ENCODE results near the gene ZNF91. TPM values are rescaled to one million over a fixed set of nuclear protein-coding genes. Genes with fewer than 3 reads are reported as not detected.

Gene ZNF91
- total and polyA plus RNA-seq, 9 of the 15 experiments (the other 6 are each of a cell fraction or from before 2014, with no cell fraction given), result 1.0 to 6.7 (median 3.2) TPM

GRCh38 chr19:23440207-23440606 is 44.9 kb upstream of the ZNF91 start:
- H4K20me1 ChIP-seq (replicated peaks; ENCODE audit: control insufficient read depth, insufficient read depth, low read length), result no peaks in the 10 kb centered on the region
- BruUV-seq (replicated peaks), result no TSS peak
- in situ Hi-C loops (cut with MboI) (no loop called here), intact Hi-C loops (cut with micrococcal nuclease) (no loop called here)
- no peak overlapping the region for H2AFZ ChIP-seq (ENCODE audit: low read depth, low read length)
- H3K9me3 ChIP-seq (replicated peaks; ENCODE audit: control insufficient read depth, insufficient read depth, low read depth, low read length), result no peaks in the 10 kb centered on the region
- H3K4me2 ChIP-seq (ENCODE audit: insufficient read depth, low read length), result no peak overlapping the region
- H3K4me1 ChIP-seq (replicated peaks in 1 of 2; ENCODE audit: control insufficient read depth in 2 of 2, insufficient read depth in 2 of 2, low read length in 2 of 2), result no peaks in the 10 kb centered on the region
- no peaks in the 10 kb centered on the region for H3K27me3 ChIP-seq (ENCODE audit: control insufficient read depth in 2 of 2, insufficient read depth in 2 of 2, low read length in 2 of 2)
- ChIA-PET POLR2A (no interaction called here), CTCF (ENCODE audit: low intra/inter-chr PET ratio) (no interaction called here)
- no peaks in the 10 kb centered on the region for H3K9me1 ChIP-seq (ENCODE audit: control insufficient read depth, insufficient read depth, low read length)
- H3K79me2 ChIP-seq (ENCODE audit: control insufficient read depth, insufficient read depth, low read length), result no peaks in the 10 kb centered on the region
- DNase-seq (ENCODE audit: extremely low read depth in 1 of 4, low spot score in 3 of 4), result peak; percentile 12 to 43 (median 32)
- TF ChIP-seq ELF2 (CRISPR knock-in tag; IDR thresholded peaks at IDR 0.05) (no peak), ZFP1 (CRISPR knock-in tag; IDR thresholded peaks at IDR 0.05) (no peak), PHF8 (IDR thresholded peaks at IDR 0.05; ENCODE audit: borderline replicate concordance, low read length) (no peak), SMC3 (conservative IDR thresholded peaks at IDR 0.05; ENCODE audit: insufficient read depth, low read depth, low read length) (no peak)
- TF ChIP-seq, protein P1, sequence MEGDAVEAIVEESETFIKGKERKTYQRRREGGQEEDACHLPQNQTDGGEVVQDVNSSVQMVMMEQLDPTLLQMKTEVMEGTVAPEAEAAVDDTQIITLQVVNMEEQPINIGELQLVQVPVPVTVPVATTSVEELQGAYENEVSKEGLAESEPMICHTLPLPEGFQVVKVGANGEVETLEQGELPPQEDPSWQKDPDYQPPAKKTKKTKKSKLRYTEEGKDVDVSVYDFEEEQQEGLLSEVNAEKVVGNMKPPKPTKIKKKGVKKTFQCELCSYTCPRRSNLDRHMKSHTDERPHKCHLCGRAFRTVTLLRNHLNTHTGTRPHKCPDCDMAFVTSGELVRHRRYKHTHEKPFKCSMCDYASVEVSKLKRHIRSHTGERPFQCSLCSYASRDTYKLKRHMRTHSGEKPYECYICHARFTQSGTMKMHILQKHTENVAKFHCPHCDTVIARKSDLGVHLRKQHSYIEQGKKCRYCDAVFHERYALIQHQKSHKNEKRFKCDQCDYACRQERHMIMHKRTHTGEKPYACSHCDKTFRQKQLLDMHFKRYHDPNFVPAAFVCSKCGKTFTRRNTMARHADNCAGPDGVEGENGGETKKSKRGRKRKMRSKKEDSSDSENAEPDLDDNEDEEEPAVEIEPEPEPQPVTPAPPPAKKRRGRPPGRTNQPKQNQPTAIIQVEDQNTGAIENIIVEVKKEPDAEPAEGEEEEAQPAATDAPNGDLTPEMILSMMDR (IDR thresholded peaks at IDR 0.05 in 2 of 3, conservative IDR thresholded peaks at IDR 0.05 in 1 of 3; ENCODE audit: insufficient read depth in 2 of 3, low read depth in 1 of 3, low read length in 3 of 3), result peak; percentile 2 to 27 (median 23); a peak in 2 of 6 replicates
- H3K9ac ChIP-seq (ENCODE audit: insufficient read depth in 1 of 2, low read depth in 2 of 2, low read length in 2 of 2), result no peak overlapping the region
- ATAC-seq, result no peak; the same call in 1 of the 3 replicates
- H3K4me3 ChIP-seq, result no peak overlapping the region
- H3K36me3 ChIP-seq (ENCODE audit: control insufficient read depth, insufficient read depth, low read length), result no peaks in the 10 kb centered on the region
- FAIRE-seq, result no peak
- WGBS (ENCODE audit: insufficient coverage, low coverage, missing lambda C conversion rate), result 6% methylated on average over 9 of the region's 9 CpGs
- no peak overlapping the region for H3K27ac ChIP-seq (ENCODE audit: extremely low read depth, low read depth, low read length)

Measured in K562 (cell line).